GM12892 (cell line): ENCODE data around the gene SNRNP27.

Experiments used
- POLR2A ChIP-seq: IDR thresholded peaks from 2 replicates; pipeline ENCODE4 v1.6.1; 2011; ENCODE audit warnings: low read depth, low read length, control low read depth
- POLR2AphosphoS5 ChIP-seq: IDR thresholded peaks from 2 replicates; pipeline ENCODE4 v1.6.1; 2011; ENCODE audit warnings: low read depth, low read length, control low read depth
- TAF1 ChIP-seq: IDR thresholded peaks from 2 replicates; pipeline ENCODE4 v1.6.1; 2011; ENCODE audit warnings: low read depth, mild to moderate bottlenecking, control low read depth, low read length, borderline replicate concordance

DNA sequence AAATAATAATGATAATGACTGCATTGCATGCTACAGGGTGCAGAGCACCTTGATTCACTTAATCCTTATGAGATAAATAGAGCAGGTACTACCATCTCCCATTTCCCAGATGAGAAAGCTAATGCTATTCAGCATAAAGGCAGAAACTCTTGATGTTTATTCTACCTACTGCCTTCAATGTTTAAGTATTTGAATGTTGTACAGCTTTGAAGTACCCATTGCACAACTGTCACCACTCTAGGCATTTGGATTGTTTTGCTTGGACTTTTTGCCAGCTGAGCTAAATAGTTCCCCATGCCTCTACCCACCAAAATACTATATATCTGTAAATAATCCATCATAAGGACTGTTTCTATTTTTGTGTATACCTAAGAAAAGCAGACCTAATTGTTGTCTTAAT lies 13.5 kb downstream of the SNRNP27 start:
- TF ChIP-seq TAF1 (no peak), POLR2A (no peak), POLR2AphosphoS5 (no peak)
